Measurements from ENCODE around the gene TRERF1.

Gene TRERF1

DNA sequence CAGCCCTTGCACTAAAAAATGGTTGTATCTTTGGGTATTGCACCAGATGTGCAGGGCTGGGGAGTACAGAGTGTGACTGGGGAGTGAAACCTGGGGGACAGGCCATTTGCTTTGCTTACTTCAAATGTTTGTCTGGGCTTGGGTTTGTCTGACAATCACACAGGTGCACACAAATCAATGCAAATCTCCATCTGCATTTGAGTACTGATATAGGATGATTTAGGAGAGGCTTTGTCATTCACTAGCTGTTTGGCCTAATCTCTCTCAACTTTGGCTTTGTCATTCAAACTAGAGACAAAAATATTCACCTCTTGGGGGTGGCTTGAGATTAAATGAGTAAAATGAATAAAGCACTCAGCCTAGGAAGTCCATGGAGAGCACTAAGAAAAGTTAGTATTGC, 274.7 kb downstream of the TRERF1 start:
- DNase-seq (ENCODE audit: low spot score): no peak
- TF ChIP-seq, protein P1, sequence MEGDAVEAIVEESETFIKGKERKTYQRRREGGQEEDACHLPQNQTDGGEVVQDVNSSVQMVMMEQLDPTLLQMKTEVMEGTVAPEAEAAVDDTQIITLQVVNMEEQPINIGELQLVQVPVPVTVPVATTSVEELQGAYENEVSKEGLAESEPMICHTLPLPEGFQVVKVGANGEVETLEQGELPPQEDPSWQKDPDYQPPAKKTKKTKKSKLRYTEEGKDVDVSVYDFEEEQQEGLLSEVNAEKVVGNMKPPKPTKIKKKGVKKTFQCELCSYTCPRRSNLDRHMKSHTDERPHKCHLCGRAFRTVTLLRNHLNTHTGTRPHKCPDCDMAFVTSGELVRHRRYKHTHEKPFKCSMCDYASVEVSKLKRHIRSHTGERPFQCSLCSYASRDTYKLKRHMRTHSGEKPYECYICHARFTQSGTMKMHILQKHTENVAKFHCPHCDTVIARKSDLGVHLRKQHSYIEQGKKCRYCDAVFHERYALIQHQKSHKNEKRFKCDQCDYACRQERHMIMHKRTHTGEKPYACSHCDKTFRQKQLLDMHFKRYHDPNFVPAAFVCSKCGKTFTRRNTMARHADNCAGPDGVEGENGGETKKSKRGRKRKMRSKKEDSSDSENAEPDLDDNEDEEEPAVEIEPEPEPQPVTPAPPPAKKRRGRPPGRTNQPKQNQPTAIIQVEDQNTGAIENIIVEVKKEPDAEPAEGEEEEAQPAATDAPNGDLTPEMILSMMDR (IDR thresholded peaks at IDR 0.05; ENCODE audit: extremely low read depth, insufficient read depth, missing control alignments): no peak
- in situ Hi-C loops (cut with MboI; ENCODE audit: low pct_unique_long_range_greater_than_20kb, low sequenced_read_pairs, unreplicated experiment): no loop called here

DNA sequence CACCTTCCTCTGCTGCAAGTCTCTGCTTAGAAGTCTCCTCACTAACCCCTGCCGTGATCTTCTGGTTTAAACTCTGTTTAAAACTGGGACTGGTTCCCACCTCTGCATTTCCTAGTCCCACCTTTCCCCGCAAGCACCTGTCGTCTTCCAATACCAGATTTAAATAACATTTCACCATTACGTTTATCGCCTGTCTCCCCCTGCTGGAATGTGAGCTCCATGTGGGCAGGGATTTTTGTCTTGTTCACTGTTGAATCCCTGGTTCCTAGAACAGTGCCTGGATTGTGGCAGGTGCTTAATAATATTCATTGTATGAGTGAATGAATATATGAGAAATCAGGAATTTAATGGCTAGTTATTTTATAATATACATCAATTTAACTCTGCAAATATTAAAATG, 275.9 kb downstream of the TRERF1 start:
- TF ChIP-seq, protein P1 (IDR thresholded peaks at IDR 0.05; ENCODE audit: extremely low read depth, insufficient read depth, missing control alignments): peak; percentile 2
- DNase-seq (ENCODE audit: low spot score): no peak
- in situ Hi-C loops (cut with MboI; ENCODE audit: low pct_unique_long_range_greater_than_20kb, low sequenced_read_pairs, unreplicated experiment): no loop called here

Data from GM13977 (cell line).